HG03571 (cell line): ENCODE results near the gene ALG14.
"Not testable (repeated sequence)": the region's sequence is repeated elsewhere in the genome, so short reads cannot be mapped to it uniquely, and the experiment has no call there.

Source experiments
- ATAC-seq: cut with Tn5 transposase; IDR thresholded peaks from one replicate; pipeline ENCODE4 v1.9.1; 2021; ENCODE audit not compliant: unreplicated experiment

The ALG14 gene

GRCh38 chr1:95072532-95073419, at the start of gene ALG14:
ALG14 (minus strand) TSS chr1:95072951; CDS start chr1:95072898, 53 bp downstream.
- peak; percentile 98 for ATAC-seq

- no peak for ATAC-seq
Observed at GRCh38 chr1:95122151-95122697, 49.5 kb upstream of the ALG14 start.

- no peak for ATAC-seq
Observed at GRCh38 chr1:95119273-95119672, 46.5 kb upstream of the ALG14 start.

GRCh38 chr1:95118710-95119109, 46.0 kb upstream of the ALG14 start:
- no peak for ATAC-seq

- no peak for ATAC-seq
Observed at GRCh38 chr1:95118067-95118499, 45.3 kb upstream of the ALG14 start.

- ATAC-seq = peak; percentile 47
Observed at GRCh38 chr1:95117207-95118066, 44.7 kb upstream of the ALG14 start, which contains the start of gene TLCD4. TLCD4 (plus strand) TSS chr1:95117355; CDS start chr1:95143902, 26,547 bp downstream.

- peak; percentile 57 for ATAC-seq
Observed at GRCh38 chr1:95116580-95117206, 43.9 kb upstream of the ALG14 start.

GRCh38 chr1:95115708-95116137, 43.0 kb upstream of the ALG14 start:
- no peak for ATAC-seq

- no peak for ATAC-seq
Observed at GRCh38 chr1:95113684-95114083, 40.9 kb upstream of the ALG14 start.

- ATAC-seq = no peak
Observed at GRCh38 chr1:95111014-95111413, 38.3 kb upstream of the ALG14 start.

GRCh38 chr1:95108792-95109191, 36.0 kb upstream of the ALG14 start:
- no peak for ATAC-seq

- ATAC-seq = no peak
Observed at GRCh38 chr1:95098196-95098595, 25.4 kb upstream of the ALG14 start.

GRCh38 chr1:95097426-95097825, 24.7 kb upstream of the ALG14 start:
- no peak for ATAC-seq

- peak; percentile 19 for ATAC-seq
Observed at GRCh38 chr1:95096218-95096841, 23.6 kb upstream of the ALG14 start.

- ATAC-seq = peak; percentile 69
Observed at GRCh38 chr1:95095833-95096217, 23.1 kb upstream of the ALG14 start.

- no peak for ATAC-seq
Observed at GRCh38 chr1:95094923-95095322, 22.2 kb upstream of the ALG14 start.

GRCh38 chr1:95093296-95093695, 20.5 kb upstream of the ALG14 start:
- ATAC-seq = no peak

- ATAC-seq = not testable (repeated sequence)
Observed at GRCh38 chr1:95092891-95093290, 20.1 kb upstream of the ALG14 start.

- not testable (repeated sequence) for ATAC-seq
Observed at GRCh38 chr1:95091290-95091689, 18.5 kb upstream of the ALG14 start.

GRCh38 chr1:95089650-95090287, 17.0 kb upstream of the ALG14 start:
- ATAC-seq = no peak
